ENCODE data around the gene SUPT7L.

The SUPT7L gene

DNA sequence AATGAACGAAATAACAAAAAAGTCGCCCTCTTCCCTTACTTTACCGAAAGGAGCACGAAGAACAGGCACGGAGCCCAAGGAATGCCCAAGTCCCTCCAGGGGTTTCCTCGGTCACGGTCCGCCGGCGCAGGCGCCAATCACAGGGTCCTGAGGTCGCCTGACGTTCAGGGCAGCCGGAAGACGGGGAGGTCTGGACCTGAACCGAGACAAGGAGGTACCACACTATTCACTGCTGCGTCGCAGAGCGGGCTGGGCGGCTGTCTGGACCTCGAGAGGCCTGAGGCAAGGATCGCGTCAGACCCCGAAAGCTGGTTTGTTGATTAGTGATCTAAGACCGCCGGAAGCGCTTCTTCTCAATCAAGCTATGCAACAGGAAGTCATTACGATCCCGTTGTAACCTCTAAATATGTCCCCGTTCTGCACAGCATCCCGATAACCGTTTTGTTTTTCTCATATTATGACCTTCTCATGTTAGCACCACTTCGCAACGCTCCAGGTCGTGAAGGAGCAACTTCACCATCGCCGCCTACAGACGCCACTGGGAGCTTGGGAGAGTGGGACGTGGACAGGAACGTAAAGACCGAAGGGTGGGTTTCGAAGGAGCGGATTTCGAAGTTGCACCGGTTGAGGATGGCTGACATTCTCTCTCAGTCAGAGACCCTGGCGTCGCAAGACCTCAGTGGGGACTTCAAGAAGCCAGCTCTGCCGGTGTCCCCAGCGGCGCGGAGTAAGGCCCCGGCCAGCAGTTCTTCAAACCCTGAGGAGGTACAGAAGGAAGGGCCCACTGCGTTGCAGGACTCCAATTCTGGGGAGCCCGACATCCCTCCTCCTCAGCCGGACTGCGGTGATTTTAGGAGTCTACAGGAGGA lies at the start of gene SUPT7L, which contains the start of gene SLC4A1AP:
Gene SUPT7L, minus strand, starts transcription at position 330 of the 869 bp plus-strand sequence. CDS start 1,422 bp downstream, outside the sequence.
Gene SLC4A1AP, plus strand, starts transcription at position 605 of the 869 bp plus-strand sequence. Its CDS starts 26 bp downstream, at position 631.
- Histone ChIP-seq H3K4me3 (peak within 1 kb of the TSS; percentile 61 to 93 (median 69)), H3K27ac (peak within 1 kb of the TSS; percentile 23 to 96 (median 89))

DNA sequence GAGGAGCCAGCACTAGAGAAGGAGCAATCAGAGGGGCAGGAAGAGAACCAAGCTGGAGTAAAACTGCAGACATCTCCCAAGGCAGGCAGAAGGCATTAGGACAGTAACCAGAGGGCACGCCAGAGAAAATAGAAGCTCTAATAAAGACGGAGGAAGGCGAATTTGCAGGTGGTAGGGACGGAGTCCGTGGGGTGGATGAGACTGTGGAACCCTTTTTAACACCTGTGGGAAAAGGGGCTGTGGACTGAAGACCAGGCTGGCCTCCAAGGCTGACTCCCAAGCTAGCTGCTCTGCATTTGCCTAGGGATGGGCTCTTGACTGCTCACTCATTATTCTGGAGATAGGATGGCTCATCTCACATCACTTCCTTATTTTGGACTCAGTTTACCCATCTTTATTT lies 49.8 kb upstream of the SUPT7L start:
- Histone ChIP-seq H3K27ac (no peak overlapping the region), H3K4me3 (no peak overlapping the region)

- H3K4me3 ChIP-seq = no peak overlapping the region
- H3K27ac ChIP-seq = no peak overlapping the region
Observed at GRCh38 chr2:27712522-27712921, 49.1 kb upstream of the SUPT7L start.

DNA sequence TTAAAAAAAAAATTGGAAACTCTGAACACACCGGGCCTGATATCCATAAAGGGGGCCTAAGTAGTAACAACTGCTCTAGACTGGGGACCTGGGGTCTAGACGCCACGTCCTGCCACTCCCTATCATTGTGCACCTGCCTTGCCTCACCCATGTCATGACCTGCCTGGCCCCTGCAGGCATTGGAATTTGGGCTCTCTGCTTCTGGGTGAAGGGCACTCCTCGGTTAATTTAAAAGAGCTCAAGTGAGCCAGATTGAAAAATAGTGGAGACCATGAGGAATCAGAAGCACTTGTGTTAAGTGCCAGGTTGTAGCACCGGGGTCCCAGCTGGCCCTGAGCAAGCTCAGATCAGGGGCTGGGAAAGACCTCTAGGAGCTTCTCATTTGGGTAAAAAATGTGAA lies 48.4 kb upstream of the SUPT7L start:
- Histone ChIP-seq H3K4me3 (no peak overlapping the region), H3K27ac (peak overlapping the region in 1 of 21 experiments; percentile 3)

- no peak overlapping the region for H3K27ac ChIP-seq
- H3K4me3 ChIP-seq = no peak overlapping the region
Observed at GRCh38 chr2:27710640-27711430, 47.4 kb upstream of the SUPT7L start.

GRCh38 chr2:27709960-27710575 lies 46.7 kb upstream of the SUPT7L start:
- peak overlapping the region in 1 of 21 experiments; percentile 71 for H3K27ac ChIP-seq
- no peak overlapping the region for H3K4me3 ChIP-seq

- H3K4me3 ChIP-seq = no peak overlapping the region
- peak overlapping the region in 1 of 21 experiments; percentile 71 for H3K27ac ChIP-seq
Observed at GRCh38 chr2:27709326-27709725, 45.9 kb upstream of the SUPT7L start.

DNA sequence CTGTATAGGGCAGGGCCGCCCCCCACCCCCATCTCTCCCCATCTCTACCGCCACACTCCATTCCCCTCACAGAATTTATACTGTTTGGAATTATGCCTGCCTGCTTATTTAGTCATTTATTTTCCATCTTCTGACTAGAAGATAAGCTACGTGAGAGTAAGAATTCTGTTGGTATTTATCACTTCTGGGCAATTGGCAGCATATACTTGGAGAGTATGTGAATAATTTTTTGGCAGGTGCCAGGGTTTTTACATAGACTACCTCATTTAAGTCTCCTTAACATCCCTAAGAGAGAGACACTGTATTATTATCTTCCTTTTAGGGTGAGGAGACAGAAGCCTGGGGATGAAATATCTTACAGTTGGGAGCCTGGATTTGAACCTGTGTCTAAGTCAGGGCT lies 45.3 kb upstream of the SUPT7L start:
- Histone ChIP-seq H3K27ac (peak overlapping the region in 7 of 21 experiments; percentile 35 to 88 (median 71)), H3K4me3 (no peak overlapping the region)

GRCh38 chr2:27708257-27708654 lies 44.8 kb upstream of the SUPT7L start:
- H3K4me3 ChIP-seq = no peak overlapping the region
- H3K27ac ChIP-seq = peak overlapping the region in 9 of 21 experiments; percentile 35 to 88 (median 63)

- Histone ChIP-seq H3K4me3 (no peak overlapping the region), H3K27ac (peak overlapping the region in 11 of 21 experiments; percentile 35 to 88 (median 67))
Observed at GRCh38 chr2:27707462-27708256, 44.2 kb upstream of the SUPT7L start.

GRCh38 chr2:27705851-27706622 lies 42.6 kb upstream of the SUPT7L start:
- Histone ChIP-seq H3K27ac (peak overlapping the region in 20 of 21 experiments; percentile 41 to 88 (median 77)), H3K4me3 (no peak overlapping the region)

- peak overlapping the region in 16 of 21 experiments; percentile 8 to 88 (median 61) for H3K27ac ChIP-seq
- no peak overlapping the region for H3K4me3 ChIP-seq
Observed at GRCh38 chr2:27704342-27704876, 41.0 kb upstream of the SUPT7L start.

DNA sequence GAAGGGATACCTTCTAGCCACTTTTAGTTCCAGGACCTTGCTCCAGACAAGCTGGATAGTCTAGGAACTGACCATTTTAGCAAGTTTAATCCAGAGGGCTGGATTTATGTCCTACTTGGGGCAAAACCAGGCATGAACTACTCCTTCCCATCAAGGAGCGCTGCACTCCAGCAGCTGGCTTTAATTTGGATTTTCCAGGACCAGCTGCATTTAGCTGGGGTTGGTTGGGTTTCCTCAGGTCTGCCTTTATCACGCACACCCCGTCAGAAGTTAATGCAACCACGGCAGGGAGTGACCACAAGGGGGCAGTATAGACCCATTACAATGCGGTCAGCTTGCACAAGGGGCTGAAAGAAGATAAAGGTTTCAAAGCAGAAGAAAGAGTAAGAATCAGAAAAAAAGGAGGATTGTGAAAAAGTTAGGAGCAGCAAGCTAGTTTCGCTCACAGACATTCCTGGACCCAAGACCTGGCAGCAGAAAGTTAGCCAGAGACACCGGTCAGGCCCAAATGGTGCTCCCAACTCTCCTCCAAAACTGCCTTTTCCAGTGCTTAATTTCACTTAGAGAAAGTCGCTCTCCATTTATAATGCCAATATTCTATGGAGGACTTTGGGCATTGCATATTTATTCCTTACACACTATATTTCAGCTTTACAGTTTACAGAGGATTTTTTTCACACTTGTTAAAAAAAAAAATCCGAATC lies 40.4 kb upstream of the SUPT7L start:
- no peak overlapping the region for H3K4me3 ChIP-seq
- peak overlapping the region in 14 of 21 experiments; percentile 9 to 88 (median 52) for H3K27ac ChIP-seq

- peak overlapping the region in 7 of 21 experiments; percentile 0 to 49 (median 33) for H3K27ac ChIP-seq
Observed at GRCh38 chr2:27702302-27702701, 38.9 kb upstream of the SUPT7L start.

GRCh38 chr2:27701676-27702075 lies 38.3 kb upstream of the SUPT7L start:
- peak overlapping the region in 8 of 21 experiments; percentile 0 to 49 (median 26) for H3K27ac ChIP-seq
- no peak overlapping the region for H3K4me3 ChIP-seq

More at GRCh38 chr2:27702302-27702701, 38.9 kb upstream of the SUPT7L start:
- H3K4me3 ChIP-seq = no peak overlapping the region

DNA sequence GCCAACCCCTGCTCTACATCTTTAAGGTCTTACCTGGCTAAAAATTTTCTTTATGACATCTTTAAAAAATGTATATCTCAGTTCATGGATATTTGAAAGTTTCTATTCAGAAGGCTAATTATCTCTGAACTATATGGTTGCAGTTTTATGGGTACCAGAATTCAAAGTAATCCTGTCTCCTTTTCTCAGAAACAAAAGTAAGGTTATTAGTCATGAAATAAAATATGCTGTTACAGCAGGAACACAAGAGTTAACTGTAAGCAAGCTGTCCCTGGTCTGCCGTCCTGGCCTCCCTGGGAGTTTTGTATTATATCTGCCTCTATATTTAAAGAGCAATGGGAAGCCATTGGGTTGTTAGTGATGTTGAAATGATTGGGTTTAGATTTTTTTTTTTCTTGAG lies 34.2 kb upstream of the SUPT7L start:
- H3K4me3 ChIP-seq = no peak overlapping the region

GRCh38 chr2:27690052-27690451 lies 26.6 kb upstream of the SUPT7L start:
- Histone ChIP-seq H3K27ac (peak overlapping the region in 2 of 21 experiments; percentile 31 to 34), H3K4me3 (no peak overlapping the region)

More for the DNA sequence above, 34.2 kb upstream of the SUPT7L start:
- no peak overlapping the region for H3K27ac ChIP-seq

Measured in skin epidermis (tissue), 12 donors.